HepG2 (cell line): Measurements from ENCODE around the gene PLXNA4.

ENCODE experiments used
- ELF3 ChIP-seq: IDR thresholded peaks from 2 replicates; pipeline ENCODE4 v1.6.1; 2016; ENCODE audit warnings: missing genetic modification reagents, missing compliant biosample characterization
- EZH2 ChIP-seq: conservative IDR thresholded peaks from 2 replicates; pipeline ENCODE4 v1.6.1; 2012; ENCODE audit warnings: mild to moderate bottlenecking, low read depth, low read length, moderate library complexity
- FIP1L1 ChIP-seq: fragments of 200-400 bp; formaldehyde crosslinking; IDR thresholded peaks from 2 replicates; pipeline ENCODE4 v1.6.1; 2018; ENCODE audit warnings: low read depth, mild to moderate bottlenecking, low read length, moderate library complexity, borderline replicate concordance; ENCODE audit not compliant: insufficient read depth
- HMG20A ChIP-seq: IDR thresholded peaks from 2 replicates; pipeline ENCODE4 v1.6.1; 2016; ENCODE audit warnings: borderline replicate concordance
- KDM5A ChIP-seq: fragments of 200-600 bp; sonication (generic); IDR thresholded peaks from 2 replicates; pipeline ENCODE4 v1.7.0; 2018; ENCODE audit warnings: antibody characterized with exemption, mild to moderate bottlenecking, low read length, borderline replicate concordance
- MAZ ChIP-seq, 2 experiments: sonication (generic) in 1 of 2; formaldehyde crosslinking in 1 of 2; IDR thresholded peaks; 2 replicates each; pipeline versions ENCODE4 v1.5.0 to v1.6.1; 2012 to 2020; ENCODE audit warnings: low read depth in 2 of 2, mild to moderate bottlenecking in 2 of 2, borderline replicate concordance in 1 of 2, improper control_type of control experiment in 1 of 2, low read length in 1 of 2, missing genetic modification reagents in 1 of 2, moderate library complexity in 1 of 2
- RORA ChIP-seq: sonication (generic); formaldehyde crosslinking; IDR thresholded peaks from 2 replicates; pipeline ENCODE4 v1.5.0; 2020; ENCODE audit warnings: mild to moderate bottlenecking, missing genetic modification reagents, moderate library complexity
- ZMYM4 ChIP-seq: sonication (generic); formaldehyde crosslinking; IDR thresholded peaks from 2 replicates; pipeline ENCODE4 v1.8.1; 2023; ENCODE audit warnings: mild to moderate bottlenecking, missing genetic modification reagents
- ZNF160 ChIP-seq: sonication (generic); formaldehyde crosslinking; IDR thresholded peaks from 2 replicates; pipeline ENCODE4 v1.8.0; 2022; ENCODE audit warnings: mild to moderate bottlenecking, inconsistent platforms, missing genetic modification reagents
- ZNF20 ChIP-seq: sonication (generic); formaldehyde crosslinking; IDR thresholded peaks from 2 replicates; pipeline ENCODE4 v1.4.0; 2020; ENCODE audit warnings: mild to moderate bottlenecking, moderate library complexity, missing genetic modification reagents
- ZNF768 ChIP-seq: sonication (generic); formaldehyde crosslinking; IDR thresholded peaks from 2 replicates; pipeline ENCODE4 v1.4.0; 2020; ENCODE audit warnings: missing genetic modification reagents
- TF ChIP-seq, protein P1 (sequence below): sonication (generic); formaldehyde crosslinking; IDR thresholded peaks from 2 replicates; pipeline ENCODE4 v1.5.0; 2020; ENCODE audit warnings: mild to moderate bottlenecking, missing genetic modification reagents, moderate library complexity
- TF ChIP-seq, protein P2 (sequence below): sonication (generic); formaldehyde crosslinking; IDR thresholded peaks from 2 replicates; pipeline ENCODE4 v1.5.0; 2020; ENCODE audit warnings: missing genetic modification reagents, mild to moderate bottlenecking, borderline replicate concordance

DNA sequence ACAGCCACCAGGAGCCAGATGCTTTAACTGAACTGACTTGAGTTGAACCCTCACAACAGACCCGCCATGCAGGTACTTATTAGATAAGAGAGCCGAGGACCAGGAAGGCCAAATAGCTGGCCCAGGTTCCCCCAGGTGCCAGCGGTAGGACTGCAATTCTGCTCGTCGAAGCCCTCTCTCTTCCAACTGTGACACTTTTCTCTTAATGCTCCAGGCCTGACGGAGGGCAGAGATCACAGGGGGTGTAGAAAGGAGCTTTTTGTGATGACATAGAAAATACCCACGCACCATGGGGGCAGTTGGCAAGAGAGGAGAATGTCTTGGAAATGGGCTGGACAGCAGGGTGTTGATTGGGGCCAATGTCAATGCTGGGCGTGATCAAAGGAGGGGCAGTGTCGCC, 208.5 kb downstream of the PLXNA4 start:
- no peak for TF ChIP-seq ZNF160
- no peak for TF ChIP-seq ELF3 (CRISPR knock-in tag)
- TF ChIP-seq ZNF768 (CRISPR knock-in tag), result no peak
- TF ChIP-seq HMG20A, result no peak
- TF ChIP-seq, protein P1, sequence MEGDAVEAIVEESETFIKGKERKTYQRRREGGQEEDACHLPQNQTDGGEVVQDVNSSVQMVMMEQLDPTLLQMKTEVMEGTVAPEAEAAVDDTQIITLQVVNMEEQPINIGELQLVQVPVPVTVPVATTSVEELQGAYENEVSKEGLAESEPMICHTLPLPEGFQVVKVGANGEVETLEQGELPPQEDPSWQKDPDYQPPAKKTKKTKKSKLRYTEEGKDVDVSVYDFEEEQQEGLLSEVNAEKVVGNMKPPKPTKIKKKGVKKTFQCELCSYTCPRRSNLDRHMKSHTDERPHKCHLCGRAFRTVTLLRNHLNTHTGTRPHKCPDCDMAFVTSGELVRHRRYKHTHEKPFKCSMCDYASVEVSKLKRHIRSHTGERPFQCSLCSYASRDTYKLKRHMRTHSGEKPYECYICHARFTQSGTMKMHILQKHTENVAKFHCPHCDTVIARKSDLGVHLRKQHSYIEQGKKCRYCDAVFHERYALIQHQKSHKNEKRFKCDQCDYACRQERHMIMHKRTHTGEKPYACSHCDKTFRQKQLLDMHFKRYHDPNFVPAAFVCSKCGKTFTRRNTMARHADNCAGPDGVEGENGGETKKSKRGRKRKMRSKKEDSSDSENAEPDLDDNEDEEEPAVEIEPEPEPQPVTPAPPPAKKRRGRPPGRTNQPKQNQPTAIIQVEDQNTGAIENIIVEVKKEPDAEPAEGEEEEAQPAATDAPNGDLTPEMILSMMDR (CRISPR knock-in tag), result no peak
- TF ChIP-seq EZH2, result no peak
- TF ChIP-seq RORA, result no peak
- no peak for TF ChIP-seq KDM5A
- TF ChIP-seq MAZ (IDR thresholded peaks at IDR 0.05; ENCODE audit: borderline replicate concordance, low read depth, low read length), result no peak
- no peak for TF ChIP-seq MAZ (CRISPR knock-in tag; IDR thresholded peaks at IDR 0.05; ENCODE audit: low read depth)
- no peak for TF ChIP-seq FIP1L1
- TF ChIP-seq ZMYM4 (CRISPR knock-in tag), result no peak
- TF ChIP-seq, protein P2, sequence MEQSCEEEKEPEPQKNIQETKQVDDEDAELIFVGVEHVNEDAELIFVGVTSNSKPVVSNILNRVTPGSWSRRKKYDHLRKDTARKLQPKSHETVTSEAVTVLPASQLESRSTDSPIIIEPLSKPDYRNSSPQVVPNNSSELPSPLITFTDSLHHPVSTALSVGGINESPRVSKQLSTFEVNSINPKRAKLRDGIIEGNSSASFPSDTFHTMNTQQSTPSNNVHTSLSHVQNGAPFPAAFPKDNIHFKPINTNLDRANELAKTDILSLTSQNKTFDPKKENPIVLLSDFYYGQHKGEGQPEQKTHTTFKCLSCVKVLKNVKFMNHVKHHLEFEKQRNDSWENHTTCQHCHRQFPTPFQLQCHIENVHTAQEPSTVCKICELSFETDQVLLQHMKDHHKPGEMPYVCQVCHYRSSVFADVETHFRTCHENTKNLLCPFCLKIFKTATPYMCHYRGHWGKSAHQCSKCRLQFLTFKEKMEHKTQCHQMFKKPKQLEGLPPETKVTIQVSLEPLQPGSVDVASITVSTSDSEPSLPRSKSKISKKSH (CRISPR knock-in tag), result no peak
- no peak for TF ChIP-seq ZNF20 (CRISPR knock-in tag)
